ENCODE results near the gene MAEA.

- no peak for TF ChIP-seq CTCF (IDR thresholded peaks at IDR 0.05; ENCODE audit: insufficient read depth, low read length, poor library complexity, severe bottlenecking)
- TF ChIP-seq EZH2phosphoT487 (conservative IDR thresholded peaks at IDR 0.05; ENCODE audit: low read length) = no peak
Measured at GRCh38 chr4:1239950-1240307, 49.8 kb upstream of the MAEA start.
